HAP-1 (cell line): ENCODE measurements around the gene MRFAP1L1.

Experiments
- DNase-seq, 2 experiments: peaks; one replicate each; pipeline ENCODE4 v3.0.0-alpha.2; 2016 to 2020; ENCODE audit warnings: low spot score in 2 of 2
- H3K27me3 ChIP-seq: fragments of 250-450 bp; sonication (Bioruptor Pico); 2 replicates; pipeline ENCODE4 v1.5.1; 2020; ENCODE audit warnings: low read depth, mild to moderate bottlenecking, moderate library complexity
- H3K36me3 ChIP-seq: fragments of 250-450 bp; sonication (Bioruptor Pico); replicated peaks from 2 replicates; pipeline ENCODE4 v1.5.1; 2020; ENCODE audit warnings: mild to moderate bottlenecking
- H3K4me1 ChIP-seq: fragments of 250-450 bp; sonication (Bioruptor Pico); 2 replicates; pipeline ENCODE4 v1.5.1; 2020; ENCODE audit warnings: mild to moderate bottlenecking
- H3K4me3 ChIP-seq: fragments of 250-450 bp; sonication (Bioruptor Pico); 2 replicates; pipeline ENCODE4 v1.5.1; 2020; ENCODE audit warnings: mild to moderate bottlenecking, moderate library complexity
- H3K9me3 ChIP-seq: fragments of 250-450 bp; sonication (Bioruptor Pico); 2 replicates; pipeline ENCODE4 v1.5.1; 2020; ENCODE audit warnings: mild to moderate bottlenecking, moderate library complexity
- in situ Hi-C: fragments of 300-500 bp; cut with MboI; formaldehyde crosslinking; loops from 3 replicates; pipeline ENCODE4 v1.14.3; 2020; ENCODE audit warnings: low sequenced_read_pairs, inconsistent platforms, mixed read lengths

MRFAP1L1 gene

DNA sequence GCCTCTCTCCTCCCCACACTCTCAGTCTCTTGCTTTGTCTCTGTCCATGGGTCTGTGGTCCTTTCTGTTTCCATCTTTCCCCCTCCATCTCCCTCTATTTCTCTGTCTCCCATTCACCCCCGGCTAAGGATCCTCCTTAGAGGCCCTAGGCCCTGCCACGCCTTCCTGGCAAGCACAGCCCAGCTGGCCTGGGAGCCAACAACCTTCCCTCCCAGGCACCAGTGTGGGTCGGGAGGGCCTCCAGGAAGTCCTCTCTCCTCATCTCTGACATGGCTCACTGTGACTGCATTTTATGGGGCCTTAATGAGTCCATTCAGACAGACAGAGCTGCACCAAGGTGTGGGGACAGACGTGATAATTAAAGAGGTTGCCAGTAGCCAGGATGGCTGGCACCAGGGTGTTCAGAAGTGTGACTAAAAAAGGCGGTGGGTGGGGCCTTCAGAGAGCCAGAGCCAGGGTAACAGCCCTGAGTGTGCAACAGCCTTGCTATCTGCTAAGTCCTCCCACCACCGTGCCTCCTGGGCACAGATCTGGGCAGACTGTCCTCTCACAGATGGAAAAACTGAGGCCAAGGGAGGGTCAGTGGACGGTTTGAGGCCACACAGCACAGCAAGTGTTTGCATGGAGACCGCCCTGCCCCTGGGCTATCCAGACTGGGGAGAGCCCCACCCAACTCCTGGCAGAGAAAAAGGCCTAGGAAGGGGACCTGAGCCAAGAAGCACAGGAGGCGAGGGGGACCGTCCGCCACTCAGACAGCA is 37.8 kb upstream of the MRFAP1L1 start:
- no peak for DNase-seq
- Histone ChIP-seq H3K4me3 (no peak overlapping the region), H3K36me3 (no peaks in the 10 kb centered on the region), H3K9me3 (no peaks in the 10 kb centered on the region), H3K27me3 (no peaks in the 10 kb centered on the region), H3K4me1 (no peaks in the 10 kb centered on the region)
- in situ Hi-C loops: no loop called here

DNA sequence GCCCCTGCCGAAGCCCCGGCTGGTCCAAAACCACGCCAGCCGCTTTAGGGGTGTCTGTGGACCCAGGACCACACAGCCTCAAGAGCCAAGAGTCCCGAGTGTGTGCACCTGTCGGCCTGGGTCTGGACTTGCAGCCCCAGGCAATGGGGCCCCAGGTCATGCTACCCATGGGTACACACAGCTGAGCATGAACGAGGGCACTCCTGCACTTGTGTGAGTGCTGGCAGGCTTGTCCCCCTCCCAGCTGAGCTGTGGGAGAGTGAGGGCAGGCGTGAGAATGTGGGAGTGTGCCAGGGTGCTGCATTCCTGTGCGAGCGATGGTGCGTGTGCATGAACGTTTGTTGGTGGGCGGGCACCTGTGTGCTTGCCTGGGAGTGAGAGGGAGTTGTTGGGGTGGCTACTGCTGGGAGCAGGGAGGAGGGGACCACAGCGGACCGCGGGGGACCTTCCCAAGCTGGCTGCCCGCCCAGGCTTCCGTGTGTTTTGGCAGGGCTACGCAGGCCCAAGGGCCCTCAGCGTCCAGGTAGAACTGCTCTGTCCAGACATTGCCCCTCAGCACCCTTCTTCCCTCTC is 37.1 kb upstream of the MRFAP1L1 start:
- Histone ChIP-seq H3K4me1 (no peaks in the 10 kb centered on the region), H3K4me3 (no peak overlapping the region), H3K9me3 (no peaks in the 10 kb centered on the region), H3K27me3 (no peaks in the 10 kb centered on the region), H3K36me3 (no peaks in the 10 kb centered on the region)
- no peak for DNase-seq
- in situ Hi-C loops: no loop called here

DNA sequence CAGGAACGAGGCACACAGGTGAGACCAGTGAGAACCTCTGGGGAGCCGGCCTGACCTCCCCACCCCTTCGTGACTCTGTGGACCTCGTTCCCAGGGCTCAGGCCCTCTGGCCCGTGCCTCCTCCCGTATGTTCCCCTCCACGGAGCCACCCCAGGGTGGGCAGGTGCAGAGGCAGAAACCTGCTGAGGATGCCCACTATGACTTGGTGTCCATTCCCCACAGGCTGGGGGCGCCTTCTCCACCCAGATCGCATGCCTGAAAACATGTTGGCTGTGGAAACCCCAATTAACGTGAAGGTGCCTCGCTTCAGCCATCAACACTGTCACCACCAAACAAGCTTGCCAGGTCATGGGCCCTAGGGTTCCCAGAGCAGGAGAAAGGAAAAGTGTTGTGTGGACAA is 33.3 kb upstream of the MRFAP1L1 start:
- in situ Hi-C loops: no loop called here
- H3K4me3 ChIP-seq: no peak overlapping the region
- H3K36me3 ChIP-seq: no peaks in the 10 kb centered on the region
- no peaks in the 10 kb centered on the region for H3K9me3 ChIP-seq
- H3K27me3 ChIP-seq: no peaks in the 10 kb centered on the region; the same call in 1 of the 2 replicates
- H3K4me1 ChIP-seq: no peaks in the 10 kb centered on the region
- DNase-seq: no peak

DNA sequence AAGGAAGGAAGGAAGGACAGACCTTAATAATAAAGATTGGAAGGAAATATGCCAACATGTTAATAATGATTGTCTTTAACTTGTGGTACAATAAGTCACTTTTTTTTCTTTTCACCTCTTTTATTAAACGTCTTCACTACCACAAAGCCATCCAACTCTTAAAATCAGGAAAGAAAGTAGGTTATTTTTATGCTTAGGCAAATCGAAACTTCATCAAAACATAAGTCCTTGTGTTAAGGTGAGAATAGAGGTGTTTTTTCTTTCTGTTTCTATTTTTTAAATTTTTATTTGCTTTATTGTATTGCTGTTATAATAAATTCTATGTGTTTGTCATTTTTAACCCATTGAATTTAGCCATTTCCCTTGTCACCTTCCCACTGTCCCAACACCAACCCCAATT is 32.8 kb upstream of the MRFAP1L1 start:
- H3K36me3 ChIP-seq: no peaks in the 10 kb centered on the region
- H3K9me3 ChIP-seq: no peaks in the 10 kb centered on the region
- H3K27me3 ChIP-seq: no peaks in the 10 kb centered on the region; the same call in 1 of the 2 replicates
- in situ Hi-C loops: no loop called here
- H3K4me1 ChIP-seq: no peaks in the 10 kb centered on the region
- no peak overlapping the region for H3K4me3 ChIP-seq
- DNase-seq: no peak

DNA sequence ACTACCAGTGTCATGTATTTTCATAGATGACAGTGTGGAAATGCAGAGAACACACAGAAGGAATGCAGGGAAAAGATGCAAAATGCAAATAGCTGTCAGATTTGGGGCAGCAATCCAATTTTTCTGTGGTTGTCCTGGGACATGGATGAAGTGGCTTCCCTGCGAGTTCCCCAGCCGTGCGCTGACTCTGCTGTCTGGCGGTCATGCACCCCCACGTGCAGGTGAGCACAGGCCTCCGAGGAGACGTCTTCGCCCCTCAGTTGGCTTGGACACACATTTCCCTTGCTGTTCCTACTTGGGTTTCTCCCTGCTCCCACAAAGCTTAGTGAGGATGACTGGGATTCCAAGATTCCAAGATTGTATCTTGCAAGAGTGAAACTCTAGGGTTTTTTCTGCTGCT is 30.7 kb upstream of the MRFAP1L1 start:
- DNase-seq: no peak
- H3K9me3 ChIP-seq: no peaks in the 10 kb centered on the region
- no peaks in the 10 kb centered on the region; the same call in 1 of the 2 replicates for H3K27me3 ChIP-seq
- no peak overlapping the region for H3K4me3 ChIP-seq
- in situ Hi-C loops: no loop called here
- no peaks in the 10 kb centered on the region for H3K36me3 ChIP-seq
- no peaks in the 10 kb centered on the region for H3K4me1 ChIP-seq

DNA sequence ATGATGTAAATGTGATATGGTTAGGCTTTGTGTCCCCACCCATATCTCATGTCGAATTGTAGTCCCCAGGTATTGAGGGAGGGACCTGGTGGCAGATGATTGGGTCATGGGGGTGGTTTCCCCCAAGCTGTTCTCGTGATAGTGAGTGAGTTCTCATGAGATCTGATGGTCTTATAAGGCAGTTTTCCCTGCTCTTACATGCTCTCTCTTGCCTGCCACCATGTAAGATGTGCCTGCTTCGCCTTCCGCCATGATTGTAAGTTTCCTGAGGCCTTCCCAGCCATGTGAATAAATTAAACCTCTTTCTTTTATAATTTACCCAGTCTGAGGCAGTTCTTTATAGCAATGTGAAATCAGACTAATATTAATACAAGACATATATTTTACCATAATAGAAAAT is 30.3 kb upstream of the MRFAP1L1 start:
- no peaks in the 10 kb centered on the region; the same call in 1 of the 2 replicates for H3K27me3 ChIP-seq
- H3K4me1 ChIP-seq: no peaks in the 10 kb centered on the region
- H3K36me3 ChIP-seq: no peaks in the 10 kb centered on the region
- no peak for DNase-seq
- in situ Hi-C loops: no loop called here
- H3K4me3 ChIP-seq: no peak overlapping the region
- H3K9me3 ChIP-seq: no peaks in the 10 kb centered on the region

DNA sequence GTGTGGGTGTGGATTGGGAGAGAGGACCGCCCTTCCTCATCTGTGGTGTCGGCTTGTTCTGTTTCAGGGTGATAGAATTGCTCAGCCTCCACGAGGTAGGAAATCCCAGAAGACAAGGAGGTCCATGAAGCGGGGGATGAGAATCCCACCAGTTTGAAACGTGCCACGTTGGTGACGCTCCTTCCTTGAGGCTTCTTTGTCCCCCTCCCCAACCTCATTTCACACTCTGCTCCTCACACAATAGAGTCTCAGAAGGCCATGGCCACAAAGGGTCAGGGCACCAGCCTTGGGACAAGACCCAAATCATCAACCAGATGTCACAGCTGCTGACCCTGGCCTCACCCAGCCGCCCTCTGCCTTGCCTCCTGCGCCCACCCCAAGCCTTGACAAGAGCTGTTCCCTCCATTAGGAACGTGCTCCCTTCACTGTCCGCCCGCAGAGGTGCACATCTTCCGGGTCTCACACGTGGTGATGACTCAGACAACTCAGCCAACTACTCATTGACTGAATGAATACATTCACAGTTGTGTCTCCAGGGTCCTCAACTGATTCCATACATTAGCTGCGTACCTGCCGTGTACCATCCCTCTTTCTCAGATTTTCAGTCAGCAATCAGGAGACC is 24.6 kb upstream of the MRFAP1L1 start:
- Histone ChIP-seq H3K4me3 (no peak overlapping the region), H3K36me3 (no peaks in the 10 kb centered on the region), H3K27me3 (no peaks in the 10 kb centered on the region; the same call in 1 of the 2 replicates), H3K9me3 (no peaks in the 10 kb centered on the region), H3K4me1 (no peaks in the 10 kb centered on the region)
- no peak for DNase-seq
- in situ Hi-C loops: no loop called here

DNA sequence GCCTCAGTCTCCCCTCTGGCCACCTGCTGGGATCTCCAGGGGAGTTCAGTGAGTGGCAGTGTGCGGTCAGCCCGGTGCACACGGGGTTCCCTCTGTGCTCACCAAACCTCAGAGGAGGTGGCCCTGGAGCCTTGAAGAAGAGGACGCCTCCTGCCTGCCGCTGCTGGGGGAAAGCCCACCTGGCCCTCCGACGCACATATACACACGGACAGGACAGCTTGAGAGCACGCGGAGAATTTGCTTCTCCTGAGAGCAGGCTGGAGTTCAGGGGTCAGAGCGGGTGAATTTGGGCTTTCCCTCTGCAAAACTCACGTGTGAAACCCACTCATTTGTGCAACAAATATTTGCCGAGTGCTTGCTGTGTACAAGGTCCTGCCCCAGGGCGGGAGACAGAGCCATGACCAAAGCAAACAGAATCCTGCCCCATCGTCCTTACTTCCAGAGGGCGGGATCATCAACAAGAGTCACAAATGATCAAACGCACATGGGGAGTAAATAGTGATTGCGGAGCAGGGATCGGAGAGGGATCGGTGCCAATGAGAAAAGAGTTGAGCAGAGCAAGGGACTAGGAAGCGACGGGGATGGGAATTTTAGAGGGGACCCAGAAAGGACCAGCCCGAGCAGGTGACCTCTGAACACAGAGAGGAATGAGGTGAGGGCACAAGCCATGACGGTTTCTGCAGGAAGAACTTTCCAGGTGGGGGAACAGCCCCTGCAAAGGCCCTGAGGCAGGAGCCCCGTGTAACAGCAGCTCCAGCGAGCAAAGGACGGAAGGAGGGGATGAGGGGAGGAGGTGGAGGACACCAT is 23.9 kb upstream of the MRFAP1L1 start:
- no peak for DNase-seq
- Histone ChIP-seq H3K4me1 (no peaks in the 10 kb centered on the region), H3K9me3 (no peaks in the 10 kb centered on the region), H3K4me3 (no peak overlapping the region), H3K27me3 (no peaks in the 10 kb centered on the region), H3K36me3 (no peaks in the 10 kb centered on the region)
- in situ Hi-C loops: no loop called here

DNA sequence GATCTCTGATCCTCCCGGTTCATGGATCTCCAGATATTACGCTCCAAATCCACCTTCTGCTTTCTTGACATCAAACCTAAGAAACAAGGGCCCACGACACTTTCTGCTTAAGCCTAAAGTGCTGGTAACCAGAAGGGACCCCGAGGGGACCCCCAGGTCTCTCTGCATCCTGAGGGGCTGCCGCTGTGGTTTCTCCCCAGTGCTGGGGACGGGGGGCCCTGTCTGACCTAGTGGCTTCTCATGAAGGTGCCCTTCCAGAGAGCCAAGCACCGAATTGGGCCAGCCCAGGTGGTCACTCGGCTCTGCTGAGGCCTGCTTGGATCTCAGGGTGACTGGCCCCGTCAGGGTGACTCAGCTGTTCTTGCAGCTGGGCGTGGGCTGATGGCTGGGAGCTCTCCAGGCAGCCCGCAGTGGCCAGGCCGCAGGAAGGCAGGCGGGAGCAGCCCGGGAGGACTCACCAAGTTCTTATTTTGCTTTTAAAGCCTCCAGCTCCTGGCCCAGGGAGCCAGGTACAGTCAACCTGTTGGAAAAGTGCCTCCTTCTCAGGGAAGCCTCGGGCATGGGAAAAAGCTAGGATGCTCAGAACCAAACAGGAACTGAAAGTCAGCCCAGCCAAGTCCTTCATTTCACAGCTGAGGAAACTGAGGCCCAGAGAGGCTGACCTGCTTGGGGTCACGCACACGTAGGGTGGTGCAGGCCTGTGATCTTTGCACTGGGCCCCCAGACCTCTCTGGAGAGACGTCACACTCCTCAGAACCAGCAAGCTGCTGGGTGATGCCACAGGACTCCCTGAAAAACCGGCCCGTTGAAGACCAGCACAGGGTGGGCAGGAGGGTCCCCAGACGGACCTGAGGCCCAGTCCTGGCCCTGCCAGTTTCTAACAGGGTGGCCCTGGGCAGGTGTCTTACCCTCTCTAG is 23.0 kb upstream of the MRFAP1L1 start:
- H3K36me3 ChIP-seq: no peaks in the 10 kb centered on the region
- H3K4me3 ChIP-seq: no peak overlapping the region
- H3K9me3 ChIP-seq: no peaks in the 10 kb centered on the region
- in situ Hi-C loops: no loop called here
- no peaks in the 10 kb centered on the region for H3K4me1 ChIP-seq
- no peaks in the 10 kb centered on the region for H3K27me3 ChIP-seq
- DNase-seq: no peak

DNA sequence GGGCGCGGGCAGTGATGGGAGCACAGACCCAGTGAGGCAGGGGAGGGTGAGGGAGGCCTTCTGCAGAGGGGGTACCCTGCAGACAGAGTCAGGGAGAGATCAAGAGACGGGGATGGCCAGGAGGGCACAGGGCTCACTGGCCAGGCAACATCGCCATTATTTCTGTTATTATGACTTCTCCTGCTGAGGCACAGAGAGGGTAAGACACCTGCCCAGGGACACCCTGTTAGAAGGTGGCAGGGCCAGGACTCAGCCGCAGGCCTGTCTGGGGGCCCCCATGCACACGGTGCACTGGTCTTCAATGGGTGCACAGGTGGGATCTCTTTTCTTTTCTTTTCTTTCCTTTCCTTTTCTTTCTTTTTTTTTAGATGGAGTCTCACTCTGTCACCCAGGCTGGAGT is 22.1 kb upstream of the MRFAP1L1 start:
- in situ Hi-C loops: no loop called here
- Histone ChIP-seq H3K4me1 (no peaks in the 10 kb centered on the region), H3K27me3 (no peaks in the 10 kb centered on the region), H3K36me3 (no peaks in the 10 kb centered on the region), H3K9me3 (no peaks in the 10 kb centered on the region), H3K4me3 (no peak overlapping the region)
- no peak for DNase-seq

DNA sequence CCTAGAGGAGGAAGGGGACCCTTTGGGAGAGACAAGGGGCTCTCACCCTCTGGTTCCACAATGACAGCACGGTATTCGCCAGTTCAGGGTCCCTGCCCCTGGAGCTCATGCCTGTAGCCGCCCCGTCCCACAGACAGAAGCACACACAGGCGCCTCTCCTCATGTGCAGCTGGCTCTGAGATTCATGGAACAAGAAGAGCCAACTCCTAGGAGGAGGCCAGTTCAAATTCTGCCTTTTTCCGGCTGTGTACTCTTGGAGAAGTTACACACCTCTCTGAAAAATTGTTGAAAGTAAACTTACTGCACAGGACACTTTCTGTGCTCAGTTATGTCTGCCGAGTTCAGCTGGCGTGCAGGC is 21.6 kb upstream of the MRFAP1L1 start:
- no peak for DNase-seq
- H3K9me3 ChIP-seq: no peaks in the 10 kb centered on the region
- no peaks in the 10 kb centered on the region for H3K36me3 ChIP-seq
- no peak overlapping the region for H3K4me3 ChIP-seq
- H3K4me1 ChIP-seq: no peaks in the 10 kb centered on the region
- H3K27me3 ChIP-seq: no peaks in the 10 kb centered on the region
- in situ Hi-C loops: no loop called here

DNA sequence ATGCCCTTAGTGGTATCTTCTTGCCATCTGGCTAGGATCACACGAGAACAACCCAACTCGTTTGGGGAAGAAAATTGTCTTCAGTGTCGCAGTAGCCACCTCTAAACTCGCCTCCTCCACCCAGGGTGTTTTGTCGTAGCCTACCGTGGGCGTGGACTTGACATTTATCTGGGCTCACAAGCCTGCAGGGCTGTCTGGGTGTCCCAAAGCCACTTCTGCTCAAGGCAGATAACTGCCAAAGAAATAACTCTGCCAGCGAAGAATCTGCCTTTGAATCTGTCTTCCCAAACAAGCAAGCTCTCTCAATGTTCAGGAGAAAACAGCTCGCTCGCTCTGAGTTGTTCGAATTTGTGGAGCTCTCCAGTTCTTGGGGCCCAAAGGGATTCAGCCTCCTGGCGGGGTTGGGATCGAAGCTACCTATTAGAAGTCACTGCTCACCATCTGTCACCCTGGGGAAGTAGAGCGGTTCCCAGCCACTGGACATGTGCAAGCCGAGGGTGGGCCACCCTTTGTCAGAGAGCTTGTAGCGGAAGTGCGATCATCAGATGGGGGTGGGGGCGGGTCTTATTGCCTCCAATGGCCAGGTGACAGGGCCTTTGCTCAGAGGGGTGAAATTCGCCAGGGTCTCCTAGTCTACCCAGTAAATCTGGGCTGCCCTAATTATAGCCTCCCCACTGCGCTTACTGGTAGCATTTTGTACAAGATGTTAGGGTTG is 21.1 kb upstream of the MRFAP1L1 start:
- Histone ChIP-seq H3K4me1 (no peaks in the 10 kb centered on the region), H3K27me3 (no peaks in the 10 kb centered on the region), H3K4me3 (no peak overlapping the region), H3K36me3 (no peaks in the 10 kb centered on the region), H3K9me3 (no peaks in the 10 kb centered on the region)
- no peak for DNase-seq
- in situ Hi-C loops: no loop called here
